Measurements from ENCODE around the gene FSTL5. TPM values are rescaled to one million over a fixed set of nuclear protein-coding genes. Genes with fewer than 3 reads are reported as not detected.

The FSTL5 gene
- total and polyA plus RNA-seq, 4 donors: 0.01 to 0.08 TPM; not detected in 2

GRCh38 chr4:161444626-161445025 lies 719.2 kb downstream of the FSTL5 start (continued):
- TF ChIP-seq CTCF (IDR thresholded peaks at IDR 0.05; ENCODE audit: low read depth, low read length, missing input control): no peak
- TF ChIP-seq, protein P1, sequence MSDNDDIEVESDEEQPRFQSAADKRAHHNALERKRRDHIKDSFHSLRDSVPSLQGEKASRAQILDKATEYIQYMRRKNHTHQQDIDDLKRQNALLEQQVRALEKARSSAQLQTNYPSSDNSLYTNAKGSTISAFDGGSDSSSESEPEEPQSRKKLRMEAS (IDR thresholded peaks at IDR 0.05): no peak

DNA sequence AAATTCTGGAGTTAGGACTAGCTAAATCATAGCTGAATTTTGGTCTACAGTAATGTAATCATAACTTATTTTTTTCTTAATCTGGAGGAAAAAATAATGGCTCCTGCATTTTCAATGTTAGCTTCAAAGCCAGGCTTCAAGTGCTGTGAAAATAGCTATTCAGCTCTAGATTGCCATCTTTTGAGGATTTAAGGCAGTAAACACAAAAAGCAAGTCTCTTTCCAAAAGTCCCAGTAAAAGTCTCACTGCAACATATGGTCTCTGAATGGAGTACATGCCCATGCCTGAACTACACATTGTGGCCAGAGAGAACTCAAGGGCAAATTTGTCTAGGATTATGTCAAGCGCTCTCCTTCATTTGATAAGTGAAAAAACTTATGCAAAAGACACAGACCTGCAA lies 720.9 kb downstream of the FSTL5 start:
- Histone ChIP-seq H3K9me3 (ENCODE audit: control insufficient read depth in 4 of 4, low read length in 3 of 4) (no peaks in the 10 kb centered on the region), H3K4me1 (ENCODE audit: control insufficient read depth in 4 of 4, insufficient read depth in 4 of 4, low read length in 3 of 4) (no peaks in the 10 kb centered on the region), H3K4me3 (ENCODE audit: low read depth in 1 of 3, low read length in 3 of 3) (no peak overlapping the region), H3K9ac (ENCODE audit: low read depth in 1 of 2, low read length in 2 of 2) (no peak overlapping the region), H3K36me3 (ENCODE audit: control insufficient read depth in 4 of 4, insufficient read depth in 3 of 4, low read depth in 1 of 4, low read length in 3 of 4) (no peaks in the 10 kb centered on the region), H3K27ac (ENCODE audit: low read depth in 1 of 2, low read length in 2 of 2) (no peak overlapping the region), H3K27me3 (ENCODE audit: control insufficient read depth in 4 of 4, insufficient read depth in 4 of 4, low read length in 3 of 4) (no peaks in the 10 kb centered on the region)
- no peak for DNase-seq (ENCODE audit: low spot score)
- 95% methylated on average over 1 of the region's 1 CpG for WGBS
- TF ChIP-seq NR2F2 (IDR thresholded peaks at IDR 0.05): no peak
- TF ChIP-seq YY1 (IDR thresholded peaks at IDR 0.05): no peak
- TF ChIP-seq HNF4A (conservative IDR thresholded peaks at IDR 0.05): no peak
- TF ChIP-seq, protein P2, sequence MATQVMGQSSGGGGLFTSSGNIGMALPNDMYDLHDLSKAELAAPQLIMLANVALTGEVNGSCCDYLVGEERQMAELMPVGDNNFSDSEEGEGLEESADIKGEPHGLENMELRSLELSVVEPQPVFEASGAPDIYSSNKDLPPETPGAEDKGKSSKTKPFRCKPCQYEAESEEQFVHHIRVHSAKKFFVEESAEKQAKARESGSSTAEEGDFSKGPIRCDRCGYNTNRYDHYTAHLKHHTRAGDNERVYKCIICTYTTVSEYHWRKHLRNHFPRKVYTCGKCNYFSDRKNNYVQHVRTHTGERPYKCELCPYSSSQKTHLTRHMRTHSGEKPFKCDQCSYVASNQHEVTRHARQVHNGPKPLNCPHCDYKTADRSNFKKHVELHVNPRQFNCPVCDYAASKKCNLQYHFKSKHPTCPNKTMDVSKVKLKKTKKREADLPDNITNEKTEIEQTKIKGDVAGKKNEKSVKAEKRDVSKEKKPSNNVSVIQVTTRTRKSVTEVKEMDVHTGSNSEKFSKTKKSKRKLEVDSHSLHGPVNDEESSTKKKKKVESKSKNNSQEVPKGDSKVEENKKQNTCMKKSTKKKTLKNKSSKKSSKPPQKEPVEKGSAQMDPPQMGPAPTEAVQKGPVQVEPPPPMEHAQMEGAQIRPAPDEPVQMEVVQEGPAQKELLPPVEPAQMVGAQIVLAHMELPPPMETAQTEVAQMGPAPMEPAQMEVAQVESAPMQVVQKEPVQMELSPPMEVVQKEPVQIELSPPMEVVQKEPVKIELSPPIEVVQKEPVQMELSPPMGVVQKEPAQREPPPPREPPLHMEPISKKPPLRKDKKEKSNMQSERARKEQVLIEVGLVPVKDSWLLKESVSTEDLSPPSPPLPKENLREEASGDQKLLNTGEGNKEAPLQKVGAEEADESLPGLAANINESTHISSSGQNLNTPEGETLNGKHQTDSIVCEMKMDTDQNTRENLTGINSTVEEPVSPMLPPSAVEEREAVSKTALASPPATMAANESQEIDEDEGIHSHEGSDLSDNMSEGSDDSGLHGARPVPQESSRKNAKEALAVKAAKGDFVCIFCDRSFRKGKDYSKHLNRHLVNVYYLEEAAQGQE (IDR thresholded peaks at IDR 0.05): no peak
- TF ChIP-seq RAD21 (IDR thresholded peaks at IDR 0.05): peak in 1 of 2 donors; percentile 3
- no peak for TF ChIP-seq JUND (IDR thresholded peaks at IDR 0.05)
- TF ChIP-seq RXRA (IDR thresholded peaks at IDR 0.05): no peak
- TF ChIP-seq FOXA1 (IDR thresholded peaks at IDR 0.05): no peak

DNA sequence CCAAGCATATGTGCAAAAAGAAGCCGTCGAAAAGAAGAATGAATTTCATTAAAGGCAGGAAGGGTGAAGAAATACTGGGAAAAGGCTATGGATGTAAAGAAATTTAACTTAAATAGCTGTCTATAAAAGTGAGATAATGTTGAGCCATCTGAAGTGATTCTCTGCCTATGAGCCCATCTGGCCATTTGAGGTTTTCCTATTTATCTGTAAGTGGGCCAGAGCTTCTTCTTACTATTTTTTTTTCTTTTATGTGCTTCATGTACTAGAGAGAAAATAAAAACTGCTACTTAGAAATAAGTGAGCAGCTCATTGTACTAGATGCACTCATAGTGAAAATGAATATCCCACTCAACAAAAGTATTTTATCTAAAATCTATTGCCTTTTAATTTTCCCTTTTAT lies 725.7 kb downstream of the FSTL5 start:
- TF ChIP-seq TAF1 (conservative IDR thresholded peaks at IDR 0.05): no peak
- TF ChIP-seq, protein P1 (IDR thresholded peaks at IDR 0.05): no peak
- no peak for TF ChIP-seq HNF4G (IDR thresholded peaks at IDR 0.05)
- TF ChIP-seq RXRA (IDR thresholded peaks at IDR 0.05): no peak
- TF ChIP-seq FOXA2 (IDR thresholded peaks at IDR 0.05): no peak
- TF ChIP-seq FOXA1 (IDR thresholded peaks at IDR 0.05): no peak
- TF ChIP-seq RAD21 (IDR thresholded peaks at IDR 0.05): no peak
- no peak for TF ChIP-seq YY1 (IDR thresholded peaks at IDR 0.05)
- TF ChIP-seq GABPA (IDR thresholded peaks at IDR 0.05 in 1 of 2, conservative IDR thresholded peaks at IDR 0.05 in 1 of 2): no peak
- TF ChIP-seq, protein P3, sequence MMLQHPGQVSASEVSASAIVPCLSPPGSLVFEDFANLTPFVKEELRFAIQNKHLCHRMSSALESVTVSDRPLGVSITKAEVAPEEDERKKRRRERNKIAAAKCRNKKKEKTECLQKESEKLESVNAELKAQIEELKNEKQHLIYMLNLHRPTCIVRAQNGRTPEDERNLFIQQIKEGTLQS (IDR thresholded peaks at IDR 0.05): no peak
- no peak for TF ChIP-seq NR2F2 (IDR thresholded peaks at IDR 0.05)
- no peak for TF ChIP-seq EGR1 (IDR thresholded peaks at IDR 0.05; ENCODE audit: low read depth in 2 of 2)
- no peak for TF ChIP-seq JUND (IDR thresholded peaks at IDR 0.05)
- no peak for DNase-seq (ENCODE audit: low spot score)
- Histone ChIP-seq H3K27ac (ENCODE audit: low read depth in 1 of 2, low read length in 2 of 2) (no peak overlapping the region), H3K9me3 (ENCODE audit: control insufficient read depth in 4 of 4, low read length in 3 of 4) (no peaks in the 10 kb centered on the region), H3K27me3 (ENCODE audit: control insufficient read depth in 4 of 4, insufficient read depth in 4 of 4, low read length in 3 of 4) (no peaks in the 10 kb centered on the region), H3K4me1 (ENCODE audit: control insufficient read depth in 4 of 4, insufficient read depth in 4 of 4, low read length in 3 of 4) (no peaks in the 10 kb centered on the region), H3K36me3 (ENCODE audit: control insufficient read depth in 4 of 4, insufficient read depth in 3 of 4, low read depth in 1 of 4, low read length in 3 of 4) (no peaks in the 10 kb centered on the region), H3K4me3 (ENCODE audit: low read depth in 1 of 3, low read length in 3 of 3) (no peak overlapping the region), H3K9ac (ENCODE audit: low read depth in 1 of 2, low read length in 2 of 2) (no peak overlapping the region)
- WGBS: 92% methylated on average over 2 of the region's 2 CpGs
